HG03039 (cell line): ENCODE results near the gene MAP3K5.

Experiments
- ATAC-seq: cut with Tn5 transposase; IDR thresholded peaks from one replicate; pipeline ENCODE4 v1.9.1; 2021; ENCODE audit warnings: mild to moderate bottlenecking, moderate library complexity; ENCODE audit not compliant: unreplicated experiment

Gene MAP3K5

GRCh38 chr6:136750696-136751521, 41.4 kb downstream of the MAP3K5 start:
- ATAC-seq = no peak

GRCh38 chr6:136749359-136749997, 42.8 kb downstream of the MAP3K5 start:
- no peak for ATAC-seq

- no peak for ATAC-seq
These were observed 44.8 kb downstream of the MAP3K5 start for GRCh38 chr6:136747507-136747906.

GRCh38 chr6:136745300-136745699, 47.0 kb downstream of the MAP3K5 start:
- no peak for ATAC-seq

GRCh38 chr6:136744889-136745288, 47.4 kb downstream of the MAP3K5 start:
- ATAC-seq = no peak

- ATAC-seq = no peak
These were observed 50.2 kb downstream of the MAP3K5 start for GRCh38 chr6:136742125-136742524.

- ATAC-seq = no peak
These were observed 52.0 kb downstream of the MAP3K5 start for GRCh38 chr6:136740050-136740974.

GRCh38 chr6:136739501-136739900, 52.8 kb downstream of the MAP3K5 start:
- no peak for ATAC-seq

GRCh38 chr6:136739071-136739470, 53.2 kb downstream of the MAP3K5 start:
- no peak for ATAC-seq

- ATAC-seq = no peak
These were observed 53.6 kb downstream of the MAP3K5 start for GRCh38 chr6:136738692-136739057.

GRCh38 chr6:136737871-136738691, 54.2 kb downstream of the MAP3K5 start:
- ATAC-seq = no peak

- ATAC-seq = no peak
These were observed 54.9 kb downstream of the MAP3K5 start for GRCh38 chr6:136737374-136737844.

GRCh38 chr6:136736281-136736960, 55.9 kb downstream of the MAP3K5 start:
- ATAC-seq = no peak

- ATAC-seq = no peak
These were observed 57.3 kb downstream of the MAP3K5 start for GRCh38 chr6:136734977-136735376.

GRCh38 chr6:136732889-136733288, 59.4 kb downstream of the MAP3K5 start:
- ATAC-seq = no peak

GRCh38 chr6:136729832-136730231, 62.4 kb downstream of the MAP3K5 start:
- ATAC-seq = no peak

GRCh38 chr6:136728976-136729515, 63.2 kb downstream of the MAP3K5 start:
- ATAC-seq = no peak

GRCh38 chr6:136728033-136728939, 64.0 kb downstream of the MAP3K5 start:
- ATAC-seq = no peak
